Measurements from ENCODE around the gene CA10.

Gene CA10

DNA sequence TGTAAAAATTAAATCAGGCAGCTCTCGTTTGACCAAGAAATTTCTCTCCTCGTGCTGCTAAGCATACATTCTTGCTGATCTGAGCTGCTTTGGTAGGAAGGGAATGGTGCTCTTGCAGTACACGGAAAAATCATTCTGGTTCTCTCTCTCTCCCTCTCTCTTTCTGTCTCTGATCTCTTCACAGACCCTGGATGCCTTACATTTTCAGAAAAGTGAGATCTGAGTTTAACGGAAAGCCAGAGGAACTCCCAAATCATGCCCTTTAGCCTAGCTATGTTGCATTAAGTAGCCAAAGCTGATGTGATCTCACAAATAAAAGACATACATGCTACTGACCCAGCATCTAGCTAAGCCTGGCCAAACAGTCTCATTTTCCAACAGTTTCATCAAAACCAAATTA is 4.0 kb downstream of the CA10 start:
- DNase-seq (ENCODE audit: low spot score) = no peak
- H3K27ac ChIP-seq = no peak overlapping the region
- TF ChIP-seq, protein P1, sequence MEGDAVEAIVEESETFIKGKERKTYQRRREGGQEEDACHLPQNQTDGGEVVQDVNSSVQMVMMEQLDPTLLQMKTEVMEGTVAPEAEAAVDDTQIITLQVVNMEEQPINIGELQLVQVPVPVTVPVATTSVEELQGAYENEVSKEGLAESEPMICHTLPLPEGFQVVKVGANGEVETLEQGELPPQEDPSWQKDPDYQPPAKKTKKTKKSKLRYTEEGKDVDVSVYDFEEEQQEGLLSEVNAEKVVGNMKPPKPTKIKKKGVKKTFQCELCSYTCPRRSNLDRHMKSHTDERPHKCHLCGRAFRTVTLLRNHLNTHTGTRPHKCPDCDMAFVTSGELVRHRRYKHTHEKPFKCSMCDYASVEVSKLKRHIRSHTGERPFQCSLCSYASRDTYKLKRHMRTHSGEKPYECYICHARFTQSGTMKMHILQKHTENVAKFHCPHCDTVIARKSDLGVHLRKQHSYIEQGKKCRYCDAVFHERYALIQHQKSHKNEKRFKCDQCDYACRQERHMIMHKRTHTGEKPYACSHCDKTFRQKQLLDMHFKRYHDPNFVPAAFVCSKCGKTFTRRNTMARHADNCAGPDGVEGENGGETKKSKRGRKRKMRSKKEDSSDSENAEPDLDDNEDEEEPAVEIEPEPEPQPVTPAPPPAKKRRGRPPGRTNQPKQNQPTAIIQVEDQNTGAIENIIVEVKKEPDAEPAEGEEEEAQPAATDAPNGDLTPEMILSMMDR (IDR thresholded peaks at IDR 0.05) = no peak
- H3K4me3 ChIP-seq = no peak overlapping the region

DNA sequence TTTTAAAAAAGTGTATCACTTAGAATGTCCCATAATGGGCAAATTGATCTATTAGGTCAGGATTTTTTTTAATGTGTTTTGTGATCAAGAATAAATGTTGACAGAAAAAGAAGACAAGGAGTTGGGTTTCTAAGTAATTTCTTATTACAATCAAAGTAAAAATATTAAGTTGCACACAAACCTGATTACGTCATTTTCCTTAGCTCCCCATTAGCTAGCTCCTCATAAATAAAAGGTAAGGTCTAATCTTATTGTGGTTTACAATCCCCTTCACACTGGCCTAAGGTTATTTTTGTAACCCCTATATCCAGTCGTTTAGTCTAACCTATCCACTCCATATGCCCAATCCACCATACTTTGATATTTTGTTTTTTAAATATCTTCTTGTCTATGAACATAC is 7.6 kb downstream of the CA10 start:
- Histone ChIP-seq H3K4me3 (no peak overlapping the region), H3K27ac (no peak overlapping the region)
- no peak for DNase-seq (ENCODE audit: low spot score)
- TF ChIP-seq, protein P1 (IDR thresholded peaks at IDR 0.05) = no peak

DNA sequence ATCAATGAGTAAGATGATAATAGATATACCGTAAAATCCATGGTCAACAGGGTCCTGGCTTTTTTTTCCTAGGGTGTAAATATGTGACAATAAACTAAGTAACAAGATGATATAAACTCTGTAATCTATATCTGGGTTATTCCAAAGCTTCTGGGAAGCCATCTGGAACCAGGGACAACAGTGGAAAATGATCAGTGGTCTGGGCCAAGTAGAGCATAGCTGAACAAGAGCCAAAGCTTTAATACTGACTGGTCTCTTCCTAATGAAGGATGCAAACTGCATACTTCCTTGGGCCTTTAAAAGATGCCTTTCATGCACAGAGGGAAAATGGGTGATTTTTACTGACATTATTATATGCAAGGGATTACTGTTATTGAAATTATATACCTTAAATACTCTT is 8.9 kb downstream of the CA10 start:
- H3K27ac ChIP-seq = no peak overlapping the region
- no peak for DNase-seq (ENCODE audit: low spot score)
- TF ChIP-seq, protein P1 (IDR thresholded peaks at IDR 0.05) = no peak
- no peak overlapping the region for H3K4me3 ChIP-seq

DNA sequence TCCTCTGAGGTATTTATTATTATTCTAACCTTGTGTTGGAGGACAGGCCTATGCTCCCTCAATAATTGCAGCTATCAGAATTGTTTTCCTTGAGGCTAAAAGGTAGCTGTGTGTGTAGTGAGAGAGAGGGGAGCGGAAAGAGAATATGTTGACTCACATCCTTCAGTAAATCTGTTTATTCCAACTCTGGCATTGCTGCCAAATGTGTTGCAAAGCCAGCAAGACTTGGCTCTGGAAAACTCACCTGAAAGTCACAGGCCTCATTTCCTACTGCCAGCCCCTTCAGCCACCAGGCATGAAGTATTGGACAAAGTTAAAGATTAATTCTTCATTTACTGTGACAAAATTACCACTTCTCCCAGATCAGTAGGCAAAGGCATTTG is 9.6 kb downstream of the CA10 start:
- no peak overlapping the region for H3K27ac ChIP-seq
- DNase-seq (ENCODE audit: low spot score) = no peak

DNA sequence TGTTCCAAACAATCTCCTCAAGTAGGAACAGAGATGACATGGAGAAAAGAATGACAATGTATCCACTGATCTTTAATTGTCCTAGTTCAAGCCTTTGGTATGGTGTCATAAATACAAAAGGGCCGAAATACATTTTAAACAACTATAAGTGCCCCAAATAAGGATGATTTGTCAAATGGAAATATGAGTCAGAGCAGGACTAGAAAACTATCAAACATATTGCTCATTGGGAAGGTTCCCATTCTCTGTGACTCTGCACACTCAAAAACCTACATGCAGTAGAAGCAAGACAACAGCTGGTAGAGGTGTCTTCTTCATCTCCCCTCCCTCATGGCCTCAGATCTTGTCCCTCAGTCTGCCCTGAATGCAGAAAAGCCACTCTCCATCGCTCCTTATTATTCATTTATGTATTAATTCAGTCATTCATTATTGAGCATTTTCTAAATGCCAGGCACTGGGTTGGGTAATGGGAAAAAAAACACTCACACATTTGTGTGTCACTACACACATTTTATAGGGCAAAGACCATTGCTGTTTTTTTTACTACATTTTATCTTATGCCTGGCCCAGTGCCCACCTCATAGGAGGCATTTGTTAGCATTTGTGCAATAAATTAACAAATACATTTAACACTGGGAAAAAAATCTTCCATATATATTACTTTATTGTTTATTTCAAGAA is 10.1 kb downstream of the CA10 start:
- DNase-seq (ENCODE audit: low spot score) = no peak
- TF ChIP-seq, protein P1 (IDR thresholded peaks at IDR 0.05) = no peak
- Histone ChIP-seq H3K27ac (no peak overlapping the region), H3K4me3 (no peak overlapping the region)

More for the DNA sequence above, 9.6 kb downstream of the CA10 start:
- TF ChIP-seq, protein P1 (IDR thresholded peaks at IDR 0.05) = no peak
- H3K4me3 ChIP-seq = no peak overlapping the region

DNA sequence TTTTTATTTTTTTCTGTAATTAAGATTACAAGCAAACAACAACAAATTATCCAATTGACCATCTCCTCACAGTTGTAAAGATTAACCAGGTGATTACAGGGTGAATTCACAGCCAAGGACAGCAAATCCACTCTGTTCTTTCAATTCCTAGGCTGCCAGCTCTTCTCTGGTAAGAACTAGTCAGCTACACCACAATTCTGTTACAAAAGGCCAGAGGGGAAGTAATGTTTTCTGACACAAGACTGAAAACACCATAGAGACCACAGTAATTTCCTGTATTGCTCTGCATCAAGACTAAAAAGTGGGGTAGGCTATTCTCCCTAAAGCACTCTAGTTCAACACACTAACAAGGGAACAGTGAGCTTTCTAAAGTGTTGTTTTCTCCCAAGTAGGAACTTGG is 10.6 kb downstream of the CA10 start:
- no peak for DNase-seq (ENCODE audit: low spot score)
- TF ChIP-seq, protein P1 (IDR thresholded peaks at IDR 0.05) = no peak
- Histone ChIP-seq H3K27ac (no peak overlapping the region), H3K4me3 (no peak overlapping the region)

DNA sequence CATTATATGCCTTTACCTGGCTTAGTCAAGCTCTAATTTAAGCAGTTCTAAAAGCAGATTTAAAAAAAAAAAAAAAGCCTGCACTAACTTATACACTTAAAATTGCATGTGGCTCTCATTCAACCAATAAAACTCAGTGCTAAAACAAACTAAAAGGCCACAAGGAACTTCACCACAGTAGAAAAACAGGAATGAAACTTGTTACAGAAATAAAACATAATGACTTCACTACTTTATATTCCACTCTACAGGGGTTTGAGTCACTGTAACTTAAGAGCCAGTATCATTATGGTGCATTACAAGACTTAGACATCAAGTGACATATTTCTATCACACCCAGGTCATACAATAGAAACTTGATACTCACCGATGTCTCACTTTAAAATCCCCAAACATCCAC is 11.1 kb downstream of the CA10 start:
- TF ChIP-seq, protein P1 (IDR thresholded peaks at IDR 0.05) = no peak
- DNase-seq (ENCODE audit: low spot score) = no peak
- Histone ChIP-seq H3K4me3 (no peak overlapping the region), H3K27ac (no peak overlapping the region)

Measured in coronary artery (tissue), 2 donors.